K562 (cell line): ENCODE results near the gene SLC4A1. TPM values are rescaled to one million over a fixed set of nuclear protein-coding genes. Genes with fewer than 3 reads are reported as not detected.

Experiments used
- CBFA2T3 ChIP-seq: fragments of 450-650 bp; IDR thresholded peaks from 2 replicates; pipeline ENCODE4 v1.6.1; 2017
- DMBX1 ChIP-seq: fragments of 250-450 bp; sonication (Bioruptor Pico); IDR thresholded peaks from 2 replicates; pipeline ENCODE4 v1.8.0; 2022; ENCODE audit warnings: inconsistent platforms, mild to moderate bottlenecking, moderate library complexity, borderline replicate concordance
- E2F3 ChIP-seq: fragments of 250-450 bp; sonication (Bioruptor Pico); IDR thresholded peaks from 2 replicates; pipeline ENCODE4 v1.4.0; 2020; ENCODE audit warnings: mild to moderate bottlenecking
- E2F8 ChIP-seq: fragments of 450-650 bp; IDR thresholded peaks from 2 replicates; pipeline ENCODE4 v1.7.1; 2018; ENCODE audit warnings: mild to moderate bottlenecking, low read depth; ENCODE audit not compliant: partially characterized antibody
- FOSL1 ChIP-seq: fragments of 200-800 bp; sonication (Bioruptor generic); conservative IDR thresholded peaks from 2 replicates; pipeline ENCODE4 v1.6.1; 2016; ENCODE audit warnings: missing genetic modification characterization, missing compliant biosample characterization
- FOXK2 ChIP-seq, 2 experiments: fragments of 450-650 bp; IDR thresholded peaks in 1 of 2; conservative IDR thresholded peaks in 1 of 2; 2 replicates each; pipeline ENCODE4 v1.6.1; 2016; ENCODE audit warnings: low read depth in 2 of 2, mild to moderate bottlenecking in 1 of 2
- GMEB1 ChIP-seq: fragments of 250-450 bp; sonication (Bioruptor Pico); IDR thresholded peaks from 2 replicates; pipeline ENCODE4 v1.4.0; 2020; ENCODE audit warnings: mild to moderate bottlenecking
- HDAC6 ChIP-seq: IDR thresholded peaks from 2 replicates; pipeline ENCODE4 v1.6.1; 2012; ENCODE audit warnings: low read depth, mild to moderate bottlenecking, control low read depth, inconsistent platforms, low read length, moderate library complexity
- HMGN3 ChIP-seq: IDR thresholded peaks from 2 replicates; pipeline ENCODE4 v1.6.1; 2011; ENCODE audit warnings: borderline replicate concordance, low read depth, mild to moderate bottlenecking, mixed read lengths, low read length; ENCODE audit not compliant: insufficient read length; ENCODE audit errors: extremely low read depth
- KDM4B ChIP-seq, 2 experiments: fragments of 450-650 bp in 1 of 2; sonication (generic) in 1 of 2; IDR thresholded peaks; 2 replicates each; pipeline ENCODE4 v1.6.1; 2016 to 2017; ENCODE audit warnings: borderline replicate concordance in 2 of 2, antibody characterized with exemption in 1 of 2, low read depth in 1 of 2, mild to moderate bottlenecking in 1 of 2
- MAFG ChIP-seq: fragments of 450-650 bp; conservative IDR thresholded peaks from 2 replicates; pipeline ENCODE4 v1.6.1; 2016; ENCODE audit warnings: missing genetic modification characterization, missing compliant biosample characterization
- MAZ ChIP-seq, 2 experiments: fragments of 450-650 bp in 1 of 2; sonication (generic) in 1 of 2; formaldehyde crosslinking; IDR thresholded peaks in 1 of 2; conservative IDR thresholded peaks in 1 of 2; 2 replicates each; pipeline versions ENCODE4 v1.4.0 to v1.5.0; 2020; ENCODE audit warnings: mild to moderate bottlenecking in 1 of 2, missing genetic modification reagents in 1 of 2
- MCM2 ChIP-seq: fragments of 450-650 bp; IDR thresholded peaks from 2 replicates; pipeline ENCODE4 v1.6.1; 2017; ENCODE audit warnings: low read depth, mild to moderate bottlenecking
- MCM5 ChIP-seq: fragments of 450-650 bp; IDR thresholded peaks from 2 replicates; pipeline ENCODE4 v1.6.1; 2016; ENCODE audit warnings: low read depth
- NFE2 ChIP-seq: IDR thresholded peaks from 2 replicates; pipeline ENCODE4 v1.6.1; 2014; ENCODE audit warnings: antibody characterized with exemption, low read depth
- SMARCA5 ChIP-seq: fragments of 450-650 bp; IDR thresholded peaks from 2 replicates; pipeline ENCODE4 v1.6.1; 2016
- STAT5B ChIP-seq: fragments of 250-450 bp; sonication (Bioruptor Pico); IDR thresholded peaks from 2 replicates; pipeline ENCODE4 v1.8.0; 2021; ENCODE audit warnings: mild to moderate bottlenecking, inconsistent platforms
- TAF7 ChIP-seq: fragments of 450-650 bp; IDR thresholded peaks from 2 replicates; pipeline ENCODE4 v1.6.1; 2016; ENCODE audit warnings: missing genetic modification characterization, missing compliant biosample characterization
- TBP ChIP-seq: optimal IDR thresholded peaks from 2 replicates; pipeline ENCODE3; 2011; ENCODE audit warnings: low read depth, low read length, improper control_type of control experiment
- TCF3 ChIP-seq: sonication (generic); formaldehyde crosslinking; IDR thresholded peaks from 2 replicates; pipeline ENCODE4 v1.4.0; 2020; ENCODE audit warnings: mild to moderate bottlenecking, missing genetic modification reagents
- ZFPM2 ChIP-seq: fragments of 250-450 bp; sonication (Bioruptor Pico); IDR thresholded peaks from 2 replicates; pipeline ENCODE4 v1.5.1; 2022; ENCODE audit warnings: mild to moderate bottlenecking
- ZNF274 ChIP-seq: IDR thresholded peaks from 2 replicates; pipeline ENCODE4 v1.6.1; 2011; ENCODE audit warnings: low read depth, mild to moderate bottlenecking, low read length, moderate library complexity, borderline replicate concordance
- ZNF384 ChIP-seq: IDR thresholded peaks from 2 replicates; pipeline ENCODE4 v1.6.1; 2012; ENCODE audit warnings: low read depth, low read length, improper control_type of control experiment
- ZNF449 ChIP-seq: fragments of 250-450 bp; sonication (Bioruptor Pico); IDR thresholded peaks from 2 replicates; pipeline ENCODE4 v1.8.0; 2022; ENCODE audit warnings: moderate library complexity, mild to moderate bottlenecking, inconsistent platforms
- ZNF561 ChIP-seq: fragments of 450-650 bp; formaldehyde crosslinking; conservative IDR thresholded peaks from 2 replicates; pipeline ENCODE4 v1.4.0; 2020; ENCODE audit warnings: mild to moderate bottlenecking, moderate library complexity
- polyA plus RNA-seq, 8 experiments: library from polyadenylated mRNA; depleted of rRNA in 4 of 8; stranded (reverse) in 5 of 8; unstranded in 3 of 8; fragments of >200 nt; fragmentation: Nextera tagmentation in 2 of 8; fragmentation: Illumina TruSeq in 1 of 8; extraction: Ambion mirVana in 2 of 8; extraction: Trizol in 1 of 8; gene quantifications; 2 replicates each; pipeline versions ENCODE4 v1.2.1 to v1.2.3, GENCODE V29; 2011 to 2014; ENCODE audit warnings: inconsistent platforms in 1 of 8, missing spikeins in 1 of 8
- total RNA-seq, 7 experiments: library from RNA; depleted of rRNA in 6 of 7; stranded (reverse); fragments of >200 nt in 6 of 7; fragmentation: Illumina TruSeq in 2 of 7; extraction: Trizol in 2 of 7; gene quantifications; 2 replicates each; pipeline versions ENCODE4 v1.2.1 to v1.2.3, GENCODE V29; 2011 to 2021; ENCODE audit warnings: low replicate concordance in 1 of 7

The SLC4A1 gene
- total and polyA plus RNA-seq, 9 of the 15 experiments (the other 6 are each of a cell fraction or from before 2014, with no cell fraction given), result 0.14 to 1.00 (median 0.53) TPM

GRCh38 chr17:44283344-44284023 is 15.5 kb upstream of the SLC4A1 start (continued):
- TF ChIP-seq FOXK2 (conservative IDR thresholded peaks at IDR 0.05 in 1 of 2, IDR thresholded peaks at IDR 0.05 in 1 of 2; ENCODE audit: low read depth in 2 of 2) (no peak), TBP (no peak), MAFG (tag) (no peak), GMEB1 (CRISPR knock-in tag) (no peak), E2F3 (CRISPR knock-in tag) (no peak), DMBX1 (CRISPR knock-in tag) (peak; percentile 8; the same call in 1 of the 2 replicates), ZFPM2 (CRISPR knock-in tag) (no peak), KDM4B (IDR thresholded peaks at IDR 0.05; ENCODE audit: borderline replicate concordance in 2 of 2, low read depth in 1 of 2) (no peak), TCF3 (CRISPR knock-in tag) (peak; percentile 42; the same call in 1 of the 2 replicates), SMARCA5 (no peak), ZNF274 (no peak), TAF7 (tag) (no peak), MCM2 (no peak), FOSL1 (tag) (no peak), CBFA2T3 (peak; percentile 38), ZNF384 (no peak), ZNF561 (no peak), E2F8 (no peak), MCM5 (no peak), NFE2 (no peak), ZNF449 (CRISPR knock-in tag) (no peak), HMGN3 (no peak), STAT5B (no peak), MAZ (CRISPR knock-in tag; conservative IDR thresholded peaks at IDR 0.05 in 1 of 2, IDR thresholded peaks at IDR 0.05 in 1 of 2) (0 out of 4 replicates have a peak, but pooled peaks of 1 of the 2 experiments have one; percentile 24), HDAC6 (no peak)
